Spleen (tissue), 7 donors: ENCODE results near the gene CALM1.

Experiments used
- POLR2AphosphoS5 ChIP-seq, 3 donors: sonication (generic); formaldehyde crosslinking; IDR thresholded peaks; one replicate each; pipeline ENCODE4 v1.5.1; 2017; ENCODE audit warnings: antibody characterized with exemption in 3 of 3
- TF ChIP-seq, protein P1 (sequence below), 11 experiments: fragments of 200-600 bp in 7 of 11; fragments of 450-650 bp in 4 of 11; sonication (generic) in 4 of 11; IDR thresholded peaks in 8 of 11; conservative IDR thresholded peaks in 3 of 11; 1 replicate in 7 of 11; 2 replicates in 4 of 11; pipeline versions ENCODE4 v1.4.0 to v1.8.0; 2016 to 2021; ENCODE audit warnings: antibody characterized with exemption in 11 of 11, inconsistent platforms in 4 of 11, mild to moderate bottlenecking in 1 of 11
- donor health status: DM: no; HTN: no; CAD: no; lungs with moderate emphysema.
- donor health status: DM: no; HTN: no; CAD: no.
- donor health status: DM: no; HTN: no; CAD: no.

DNA sequence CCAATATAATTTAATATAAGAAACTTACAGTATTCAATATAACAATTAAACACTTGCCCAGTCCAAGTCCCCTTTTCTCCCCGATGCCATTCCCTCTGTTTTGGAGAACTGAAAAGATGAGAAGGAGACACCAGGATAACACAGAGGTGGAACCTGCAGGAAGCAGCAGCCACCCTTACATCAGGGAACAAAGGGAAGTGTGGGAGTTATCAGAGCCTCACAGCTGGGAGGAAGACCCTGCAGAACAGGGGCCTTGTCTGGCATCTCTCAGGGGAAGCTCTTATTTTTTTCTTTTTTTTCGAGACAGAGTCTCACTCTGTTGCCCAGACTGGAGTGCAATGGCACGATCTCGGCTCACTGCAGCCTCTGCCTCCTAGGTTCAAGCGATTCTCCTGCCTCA, 52.6 kb downstream of the CALM1 start:
- TF ChIP-seq, protein P1, sequence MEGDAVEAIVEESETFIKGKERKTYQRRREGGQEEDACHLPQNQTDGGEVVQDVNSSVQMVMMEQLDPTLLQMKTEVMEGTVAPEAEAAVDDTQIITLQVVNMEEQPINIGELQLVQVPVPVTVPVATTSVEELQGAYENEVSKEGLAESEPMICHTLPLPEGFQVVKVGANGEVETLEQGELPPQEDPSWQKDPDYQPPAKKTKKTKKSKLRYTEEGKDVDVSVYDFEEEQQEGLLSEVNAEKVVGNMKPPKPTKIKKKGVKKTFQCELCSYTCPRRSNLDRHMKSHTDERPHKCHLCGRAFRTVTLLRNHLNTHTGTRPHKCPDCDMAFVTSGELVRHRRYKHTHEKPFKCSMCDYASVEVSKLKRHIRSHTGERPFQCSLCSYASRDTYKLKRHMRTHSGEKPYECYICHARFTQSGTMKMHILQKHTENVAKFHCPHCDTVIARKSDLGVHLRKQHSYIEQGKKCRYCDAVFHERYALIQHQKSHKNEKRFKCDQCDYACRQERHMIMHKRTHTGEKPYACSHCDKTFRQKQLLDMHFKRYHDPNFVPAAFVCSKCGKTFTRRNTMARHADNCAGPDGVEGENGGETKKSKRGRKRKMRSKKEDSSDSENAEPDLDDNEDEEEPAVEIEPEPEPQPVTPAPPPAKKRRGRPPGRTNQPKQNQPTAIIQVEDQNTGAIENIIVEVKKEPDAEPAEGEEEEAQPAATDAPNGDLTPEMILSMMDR (IDR thresholded peaks at IDR 0.05 in 8 of 11, conservative IDR thresholded peaks at IDR 0.05 in 3 of 11): no peak
- TF ChIP-seq POLR2AphosphoS5 (IDR thresholded peaks at IDR 0.05): no peak
